ENCODE measurements around the gene FIBCD1. TPM values are rescaled to one million over a fixed set of nuclear protein-coding genes. Genes with fewer than 3 reads are reported as not detected.

The FIBCD1 gene
- total RNA-seq, 6 experiments from 2014 or later, result not detected

DNA sequence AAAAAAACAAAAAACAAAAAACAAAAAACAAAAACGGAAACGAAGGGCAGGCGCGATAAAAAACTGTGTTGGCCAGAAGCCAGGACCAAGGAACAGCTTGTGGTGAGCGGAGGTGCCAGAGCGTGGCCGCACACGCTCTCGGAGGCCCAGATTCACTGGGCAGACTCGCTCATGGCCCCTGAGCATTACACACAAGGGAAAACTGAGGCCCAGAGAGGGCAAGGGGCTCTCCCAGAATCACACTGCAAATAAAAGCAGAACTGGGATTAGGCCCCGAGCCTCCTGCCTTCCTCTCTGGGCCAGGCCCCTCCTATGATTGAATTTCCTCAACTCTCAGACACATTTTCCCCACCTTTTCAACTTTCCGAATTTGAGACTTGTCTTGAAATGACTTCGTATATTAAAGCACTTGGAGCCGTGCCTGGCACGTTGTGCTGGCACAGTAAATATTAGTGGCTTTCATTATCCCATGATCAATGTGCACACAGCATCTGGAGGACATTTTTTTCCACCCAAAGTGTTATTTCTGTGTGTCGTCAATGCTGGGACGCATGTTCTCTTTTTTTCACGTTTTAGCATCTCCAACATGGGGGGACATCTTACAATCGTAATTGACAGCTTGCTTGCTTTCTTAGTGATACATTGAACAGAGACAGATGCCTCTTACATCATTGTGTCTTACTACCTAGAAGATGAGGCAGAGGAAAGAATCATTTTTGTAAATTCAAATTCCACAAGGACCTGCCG, 7.4 kb downstream of the FIBCD1 start:
- no peak overlapping the region for H3K4me3 ChIP-seq
- intact Hi-C loops (cut with DNase I), result no loop called here
- no peaks in the 10 kb centered on the region for H3K27me3 ChIP-seq
- H3K4me1 ChIP-seq, result no peaks in the 10 kb centered on the region
- 61% methylated on average over 18 of the region's 20 CpGs for WGBS (ENCODE audit: insufficient coverage, low coverage, low lambda C conversion rate, missing lambda C conversion rate)
- H3K9me3 ChIP-seq, result no peaks in the 10 kb centered on the region
- no peak for TF ChIP-seq POLR2A (IDR thresholded peaks at IDR 0.05)
- TF ChIP-seq, protein P1, sequence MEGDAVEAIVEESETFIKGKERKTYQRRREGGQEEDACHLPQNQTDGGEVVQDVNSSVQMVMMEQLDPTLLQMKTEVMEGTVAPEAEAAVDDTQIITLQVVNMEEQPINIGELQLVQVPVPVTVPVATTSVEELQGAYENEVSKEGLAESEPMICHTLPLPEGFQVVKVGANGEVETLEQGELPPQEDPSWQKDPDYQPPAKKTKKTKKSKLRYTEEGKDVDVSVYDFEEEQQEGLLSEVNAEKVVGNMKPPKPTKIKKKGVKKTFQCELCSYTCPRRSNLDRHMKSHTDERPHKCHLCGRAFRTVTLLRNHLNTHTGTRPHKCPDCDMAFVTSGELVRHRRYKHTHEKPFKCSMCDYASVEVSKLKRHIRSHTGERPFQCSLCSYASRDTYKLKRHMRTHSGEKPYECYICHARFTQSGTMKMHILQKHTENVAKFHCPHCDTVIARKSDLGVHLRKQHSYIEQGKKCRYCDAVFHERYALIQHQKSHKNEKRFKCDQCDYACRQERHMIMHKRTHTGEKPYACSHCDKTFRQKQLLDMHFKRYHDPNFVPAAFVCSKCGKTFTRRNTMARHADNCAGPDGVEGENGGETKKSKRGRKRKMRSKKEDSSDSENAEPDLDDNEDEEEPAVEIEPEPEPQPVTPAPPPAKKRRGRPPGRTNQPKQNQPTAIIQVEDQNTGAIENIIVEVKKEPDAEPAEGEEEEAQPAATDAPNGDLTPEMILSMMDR (IDR thresholded peaks at IDR 0.05), result no peak
- ATAC-seq (no peak), DNase-seq (no peak)
- no peak overlapping the region for H3K27ac ChIP-seq
- H3K36me3 ChIP-seq, result no peaks in the 10 kb centered on the region

DNA sequence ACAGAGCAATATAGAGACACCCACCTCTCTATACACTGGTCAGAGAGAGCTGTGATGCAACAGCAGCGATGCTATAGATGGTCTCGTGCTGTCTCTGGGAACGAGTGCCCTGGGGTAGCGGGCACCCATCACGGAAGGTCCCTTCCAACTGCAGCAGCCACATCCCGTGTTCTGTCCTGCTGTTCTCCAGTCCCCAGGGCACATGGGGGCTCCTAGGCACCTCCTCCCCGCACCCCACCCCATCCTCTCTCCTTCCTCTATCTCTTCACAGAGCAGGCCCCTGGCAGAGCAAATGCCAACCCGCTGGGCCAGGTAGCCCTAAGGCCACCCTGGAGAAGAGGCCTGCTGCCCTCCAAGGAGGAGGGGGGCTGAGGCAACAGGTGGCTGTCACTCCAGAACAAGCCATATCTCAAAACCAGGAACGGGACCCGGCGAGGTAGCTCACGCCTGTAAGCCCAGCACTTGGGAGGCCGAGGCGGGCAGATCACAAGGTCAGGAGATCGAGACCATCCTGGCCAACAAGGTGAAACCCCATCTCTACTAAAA, 8.2 kb downstream of the FIBCD1 start:
- intact Hi-C loops (cut with DNase I), result no loop called here
- no peaks in the 10 kb centered on the region for H3K27me3 ChIP-seq

DNA sequence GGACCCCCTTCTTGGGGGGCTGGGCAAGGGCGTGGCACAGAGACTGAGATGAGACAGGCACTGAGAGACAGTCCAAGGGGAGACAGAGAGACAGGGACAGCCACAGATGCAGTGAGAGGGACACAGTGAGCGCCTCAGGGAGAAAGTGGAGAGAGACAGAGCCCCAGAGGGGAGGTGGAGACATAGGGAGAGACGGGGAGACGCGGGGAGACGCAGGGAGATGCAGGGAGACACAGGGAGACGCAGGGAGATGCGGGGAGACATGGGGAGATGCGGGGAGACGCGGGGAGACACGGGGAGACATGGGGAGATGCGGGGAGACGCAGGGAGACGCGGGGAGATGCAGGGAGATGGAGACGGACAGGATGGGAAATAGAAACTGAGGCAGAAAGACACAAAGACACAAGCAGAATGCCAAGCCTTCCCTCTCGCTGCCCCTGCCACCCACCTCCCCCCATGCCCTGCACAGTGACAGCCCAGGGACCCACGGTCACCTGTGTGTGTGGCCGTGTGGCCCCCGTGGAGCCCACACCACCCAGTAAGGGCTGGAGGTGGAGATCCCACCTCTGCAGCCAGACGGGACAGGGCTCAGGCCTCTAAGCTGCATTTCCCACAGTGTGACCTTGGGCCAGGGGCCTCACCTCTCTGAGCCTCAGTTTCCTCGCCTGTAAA, 8.8 kb downstream of the FIBCD1 start:
- Histone ChIP-seq H3K27me3 (no peaks in the 10 kb centered on the region), H3K36me3 (no peaks in the 10 kb centered on the region), H3K4me1 (no peaks in the 10 kb centered on the region), H3K9me3 (no peaks in the 10 kb centered on the region), H3K4me3 (no peak overlapping the region), H3K27ac (no peak overlapping the region)
- DNase-seq (no peak), ATAC-seq (no peak)
- TF ChIP-seq, protein P1 (IDR thresholded peaks at IDR 0.05), result no peak
- no peak for TF ChIP-seq POLR2A (IDR thresholded peaks at IDR 0.05)
- intact Hi-C loops (cut with DNase I), result no loop called here
- WGBS (ENCODE audit: insufficient coverage, low coverage, low lambda C conversion rate, missing lambda C conversion rate), result 89% methylated on average over 10 of the region's 23 CpGs

More for the DNA sequence above, 8.2 kb downstream of the FIBCD1 start:
- ATAC-seq (no peak), DNase-seq (no peak)
- WGBS (ENCODE audit: insufficient coverage, low coverage, low lambda C conversion rate, missing lambda C conversion rate), result 83% methylated on average over 4 of the region's 15 CpGs
- no peak overlapping the region for H3K4me3 ChIP-seq
- no peak overlapping the region for H3K27ac ChIP-seq
- TF ChIP-seq, protein P1 (IDR thresholded peaks at IDR 0.05), result no peak
- TF ChIP-seq POLR2A (IDR thresholded peaks at IDR 0.05), result no peak
- H3K36me3 ChIP-seq, result no peaks in the 10 kb centered on the region
- H3K9me3 ChIP-seq, result no peaks in the 10 kb centered on the region
- no peaks in the 10 kb centered on the region for H3K4me1 ChIP-seq

DNA sequence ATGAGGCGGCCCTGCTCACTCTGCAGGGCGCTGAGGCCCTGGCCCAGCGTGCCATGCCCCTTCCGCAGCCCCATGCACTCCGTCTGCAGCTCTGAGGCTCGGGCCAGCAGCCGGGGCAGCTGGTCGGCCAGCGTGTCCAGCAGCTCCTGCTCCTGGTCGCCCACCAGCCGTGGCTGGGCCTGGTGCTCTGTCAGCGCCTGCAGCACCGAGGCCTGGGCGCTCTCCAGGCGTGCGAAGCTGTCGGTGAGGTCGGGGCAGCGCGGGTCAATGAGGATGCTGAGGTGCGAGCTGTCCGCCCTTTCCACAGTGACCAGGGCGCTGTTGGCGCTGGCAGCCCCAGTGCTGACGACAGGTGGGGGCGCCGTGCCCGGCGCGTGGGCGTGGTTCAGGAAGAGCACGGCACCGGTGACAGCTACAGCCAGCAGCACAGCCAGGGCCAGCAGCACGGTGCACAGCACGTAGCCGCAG, 9.4 kb downstream of the FIBCD1 start:
- Histone ChIP-seq H3K36me3 (no peaks in the 10 kb centered on the region), H3K27ac (no peak overlapping the region), H3K9me3 (no peaks in the 10 kb centered on the region), H3K4me3 (no peak overlapping the region), H3K27me3 (no peaks in the 10 kb centered on the region), H3K4me1 (no peaks in the 10 kb centered on the region)
- no peak for ATAC-seq
- no peak for DNase-seq
- TF ChIP-seq POLR2A (IDR thresholded peaks at IDR 0.05), result no peak
- intact Hi-C loops (cut with DNase I), result no loop called here
- WGBS (ENCODE audit: insufficient coverage, low coverage, low lambda C conversion rate, missing lambda C conversion rate), result 90% methylated on average over 2 of the region's 36 CpGs
